AG04449 (cell line): Measurements from ENCODE around the gene WDR47.

Experiments
- CTCF ChIA-PET: fragments of 350-600 bp; formaldehyde crosslinking; extraction: SDS; loops from one replicate; lab custom pipeline; 2021; ENCODE audit warnings: antibody characterized with exemption; lab: Yijun Ruan, JAX
- POLR2A ChIA-PET: fragments of 400-600, 350-600 bp; formaldehyde crosslinking; extraction: SDS; loops from one replicate; lab custom pipeline; 2020; ENCODE audit warnings: antibody characterized with exemption, inconsistent platforms; lab: Yijun Ruan, JAX
- DNase-seq: peaks from one replicate; pipeline ENCODE4 v3.0.0-alpha.2; 2010; ENCODE audit warnings: low read depth, low spot score
- H3K4me3 ChIP-seq: 2 replicates; pipeline ENCODE4 v1.5.1; 2011; ENCODE audit warnings: low read depth, mild to moderate bottlenecking, control low read depth, low read length
- TF ChIP-seq, protein P1 (sequence below): IDR thresholded peaks from one replicate; pipeline ENCODE4 v1.5.1; 2011; ENCODE audit warnings: mild to moderate bottlenecking, moderate library complexity, low read length, control low read depth, inconsistent platforms; ENCODE audit not compliant: insufficient read depth; ENCODE audit errors: missing control alignments

WDR47 gene

DNA sequence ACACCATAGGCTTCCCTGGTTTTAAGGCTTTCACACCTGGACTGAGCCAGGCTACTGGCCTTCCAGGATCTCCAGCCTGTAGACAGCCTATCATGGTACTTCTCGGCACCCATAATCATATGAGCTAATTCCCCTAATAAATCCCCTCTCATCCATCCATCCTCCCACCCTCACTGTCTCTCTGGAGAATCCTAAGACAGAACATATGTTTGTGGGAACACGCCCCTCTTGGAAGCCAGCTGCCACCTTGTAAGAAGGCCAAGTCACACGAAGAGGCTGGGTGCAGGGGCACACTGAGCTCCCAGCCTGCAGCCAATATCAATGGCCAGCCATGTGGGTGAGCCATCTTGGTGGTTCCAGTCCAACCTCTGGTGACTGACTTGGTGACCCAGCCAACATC lies 86.0 kb downstream of the WDR47 start:
- ChIA-PET POLR2A (interaction anchor here (0.5 kb wide), 1 partner anchor 125 kb away, joined by 3 read pairs; no protein-coding TSS in a partner anchor), CTCF (no interaction called here)
- H3K4me3 ChIP-seq, result no peak overlapping the region
- DNase-seq, result no peak
- TF ChIP-seq, protein P1, sequence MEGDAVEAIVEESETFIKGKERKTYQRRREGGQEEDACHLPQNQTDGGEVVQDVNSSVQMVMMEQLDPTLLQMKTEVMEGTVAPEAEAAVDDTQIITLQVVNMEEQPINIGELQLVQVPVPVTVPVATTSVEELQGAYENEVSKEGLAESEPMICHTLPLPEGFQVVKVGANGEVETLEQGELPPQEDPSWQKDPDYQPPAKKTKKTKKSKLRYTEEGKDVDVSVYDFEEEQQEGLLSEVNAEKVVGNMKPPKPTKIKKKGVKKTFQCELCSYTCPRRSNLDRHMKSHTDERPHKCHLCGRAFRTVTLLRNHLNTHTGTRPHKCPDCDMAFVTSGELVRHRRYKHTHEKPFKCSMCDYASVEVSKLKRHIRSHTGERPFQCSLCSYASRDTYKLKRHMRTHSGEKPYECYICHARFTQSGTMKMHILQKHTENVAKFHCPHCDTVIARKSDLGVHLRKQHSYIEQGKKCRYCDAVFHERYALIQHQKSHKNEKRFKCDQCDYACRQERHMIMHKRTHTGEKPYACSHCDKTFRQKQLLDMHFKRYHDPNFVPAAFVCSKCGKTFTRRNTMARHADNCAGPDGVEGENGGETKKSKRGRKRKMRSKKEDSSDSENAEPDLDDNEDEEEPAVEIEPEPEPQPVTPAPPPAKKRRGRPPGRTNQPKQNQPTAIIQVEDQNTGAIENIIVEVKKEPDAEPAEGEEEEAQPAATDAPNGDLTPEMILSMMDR, result no peak

DNA sequence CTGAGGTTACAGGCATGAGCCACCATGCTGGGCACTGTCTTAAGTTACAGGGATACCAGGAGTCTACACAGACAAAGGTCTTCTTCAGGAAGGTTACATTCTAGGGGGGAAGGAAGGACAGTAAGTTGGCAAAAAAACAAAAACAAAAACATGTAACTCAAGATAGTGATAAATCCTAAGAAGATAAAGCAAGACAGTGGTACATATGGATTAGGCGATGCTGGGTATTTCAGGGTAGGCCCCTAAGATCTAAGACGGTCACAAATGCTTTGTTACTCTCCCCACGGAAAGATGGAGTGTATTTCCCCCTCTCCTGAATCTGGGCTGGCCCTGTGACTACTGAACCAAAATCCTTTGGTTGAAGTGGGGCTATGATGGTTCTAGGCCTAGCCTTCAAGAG lies 86.8 kb downstream of the WDR47 start:
- TF ChIP-seq, protein P1, result no peak
- ChIA-PET CTCF (no interaction called here), POLR2A (no interaction called here)
- no peak for DNase-seq
- no peak overlapping the region for H3K4me3 ChIP-seq

DNA sequence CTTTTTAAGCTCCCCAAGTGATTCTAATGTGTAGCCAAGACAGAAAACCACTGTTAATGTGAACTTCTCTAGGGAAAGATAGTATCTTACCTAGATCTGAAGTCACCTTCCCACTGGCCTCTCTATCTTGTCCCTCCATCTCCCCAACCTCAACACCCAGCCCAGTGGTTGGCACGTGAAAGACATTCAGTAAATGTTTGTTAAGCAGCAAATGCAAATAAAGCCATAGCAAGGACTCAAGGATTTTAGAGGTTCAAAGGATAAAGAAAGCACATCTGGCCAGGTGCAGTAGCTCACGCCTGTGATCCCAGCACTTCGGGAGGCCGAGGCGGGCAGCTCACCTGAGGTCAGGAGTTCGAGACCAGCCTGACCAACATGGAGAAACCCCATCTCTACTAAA lies 88.5 kb downstream of the WDR47 start:
- TF ChIP-seq, protein P1, result no peak
- POLR2A ChIA-PET, result interaction anchor here (0.9 kb wide), 1 partner anchor 10 kb away, joined by 3 read pairs; the partner anchor contains the start of gene CLCC1
- CTCF ChIA-PET, result no interaction called here
- H3K4me3 ChIP-seq, result no peak overlapping the region
- no peak for DNase-seq

DNA sequence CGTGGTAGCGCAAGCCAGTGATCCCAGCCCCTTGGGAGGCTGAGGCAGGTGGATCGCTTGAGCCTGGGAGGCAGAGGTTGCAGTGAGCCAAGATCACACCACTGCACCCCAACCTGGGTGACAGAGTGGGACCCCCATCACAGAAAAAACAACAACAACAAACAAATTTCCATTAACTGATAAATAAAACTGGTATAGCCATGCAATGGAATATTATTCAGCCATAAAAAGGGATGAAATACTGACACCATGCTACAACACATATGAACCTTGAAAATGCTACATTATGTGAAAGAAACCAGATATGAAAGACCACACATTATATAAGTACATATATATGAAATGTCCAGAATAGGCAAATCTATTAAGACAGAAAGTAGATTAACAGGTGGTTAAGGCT lies 90.7 kb downstream of the WDR47 start:
- CTCF ChIA-PET, result interaction anchor here (1.2 kb wide), 1 partner anchor 31 kb away, joined by 3 read pairs; no protein-coding TSS in a partner anchor
- H3K4me3 ChIP-seq, result no peak overlapping the region
- TF ChIP-seq, protein P1, result no peak
- POLR2A ChIA-PET, result no interaction called here
- no peak for DNase-seq

DNA sequence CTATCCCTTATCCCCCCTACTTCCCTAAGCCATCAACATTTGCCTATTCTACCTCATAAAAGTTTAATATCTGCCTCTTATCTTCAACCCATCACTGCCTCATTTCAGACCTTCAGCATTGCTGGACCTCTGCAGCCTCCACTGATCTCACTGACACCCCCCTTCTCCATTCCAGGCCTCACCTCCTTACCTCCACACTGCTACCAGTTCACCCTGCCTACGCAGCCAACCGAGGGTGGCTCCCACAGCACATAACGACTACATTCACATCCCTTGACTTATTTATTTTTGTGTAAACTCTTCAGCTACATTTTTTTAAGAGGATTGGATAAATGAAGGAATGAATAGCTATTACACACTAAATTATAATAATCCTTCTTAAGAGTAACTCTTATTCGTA lies 92.9 kb downstream of the WDR47 start:
- TF ChIP-seq, protein P1, result no peak
- ChIA-PET POLR2A (no interaction called here), CTCF (no interaction called here)
- no peak for DNase-seq
- no peak overlapping the region for H3K4me3 ChIP-seq

DNA sequence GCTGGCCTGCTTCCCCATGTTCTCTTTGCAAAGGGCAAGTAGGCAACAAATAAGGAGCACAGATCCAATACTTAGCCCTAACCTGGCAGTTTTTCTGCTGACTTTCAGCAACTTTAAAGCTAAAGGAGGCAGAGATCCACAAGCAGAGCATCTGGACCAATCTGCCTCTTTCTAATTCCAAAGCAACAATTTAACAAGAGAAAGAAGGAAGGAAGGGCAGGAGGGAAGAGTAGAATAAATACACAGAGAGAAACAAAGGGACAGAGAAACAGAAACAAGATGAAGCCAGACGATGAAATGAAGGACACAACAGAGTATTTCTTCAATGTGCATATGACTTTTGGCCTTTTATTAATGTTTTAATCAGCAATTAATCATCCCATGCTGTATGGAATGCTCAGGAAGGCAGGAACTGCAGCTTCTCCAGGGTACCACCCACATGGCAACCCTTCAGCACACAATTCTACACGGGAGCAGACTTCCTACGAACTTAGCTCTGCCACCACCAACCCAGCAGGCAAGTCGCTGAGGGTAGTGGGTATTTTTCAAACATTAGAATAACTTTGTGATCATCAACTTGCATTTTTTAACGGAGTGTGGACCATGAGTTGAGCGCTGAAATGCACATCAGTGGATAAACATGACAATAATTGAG lies 93.9 kb downstream of the WDR47 start:
- no peak for DNase-seq
- ChIA-PET POLR2A (interaction anchor here (0.9 kb wide), 1 partner anchor 15 kb away, joined by 4 read pairs; the partner anchor contains the start of gene CLCC1), CTCF (interaction anchor here (1.1 to 1.5 kb wide), 3 partner anchors 12 to 164 kb away, joined by 3 read pairs; a partner anchor contains a TSS)
- TF ChIP-seq, protein P1, result no peak
- no peak overlapping the region for H3K4me3 ChIP-seq
